GM23338 (cell line): ENCODE data around the gene MICAL3. TPM values are rescaled to one million over a fixed set of nuclear protein-coding genes. Genes with fewer than 3 reads are reported as not detected.

Experiments
- ATAC-seq: fragments of 200-7000 bp; cut with Tn5 transposase; 3 replicates; pipeline ENCODE4 v1.9.1; 2020
- DNase-seq: peaks from one replicate; pipeline ENCODE4 v3.0.0-alpha.2; 2015; ENCODE audit warnings: low spot score
- H2AFZ ChIP-seq: fragments of 200-600 bp; sonication (generic); 2 replicates; pipeline ENCODE4 v1.8.0; 2016; ENCODE audit warnings: antibody characterized with exemption, mild to moderate bottlenecking, moderate library complexity
- H3F3A ChIP-seq: fragments of 200-600 bp; sonication (generic); replicated peaks from 2 replicates; pipeline ENCODE4 v1.8.0; 2017; ENCODE audit warnings: antibody characterized with exemption, mixed run types, low read depth
- H3K27ac ChIP-seq: fragments of 200-600 bp; sonication (generic); 2 replicates; pipeline ENCODE4 v1.6.1; 2016; ENCODE audit warnings: low read depth
- H3K27me3 ChIP-seq: fragments of 200-600 bp; sonication (generic); 2 replicates; pipeline ENCODE4 v1.8.0; 2016; ENCODE audit warnings: mild to moderate bottlenecking, mixed run types, moderate library complexity; ENCODE audit not compliant: insufficient read depth
- H3K36me3 ChIP-seq: fragments of 200-600 bp; sonication (generic); 2 replicates; pipeline ENCODE4 v1.8.0; 2016; ENCODE audit warnings: mild to moderate bottlenecking; ENCODE audit not compliant: insufficient read depth
- H3K4me1 ChIP-seq: fragments of 200-600 bp; sonication (generic); 2 replicates; pipeline ENCODE4 v1.8.0; 2016; ENCODE audit warnings: mild to moderate bottlenecking, moderate library complexity; ENCODE audit not compliant: insufficient read depth
- H3K4me2 ChIP-seq: fragments of 200-600 bp; sonication (generic); 2 replicates; pipeline ENCODE4 v1.7.1; 2017; ENCODE audit warnings: mixed run types
- H3K4me3 ChIP-seq: fragments of 200-600 bp; sonication (generic); 2 replicates; pipeline ENCODE4 v1.6.1; 2016; ENCODE audit warnings: mixed run types
- H3K79me2 ChIP-seq: fragments of 200-600 bp; sonication (generic); replicated peaks from 2 replicates; pipeline ENCODE4 v1.8.0; 2017; ENCODE audit warnings: mild to moderate bottlenecking; ENCODE audit not compliant: insufficient read depth
- H3K9me2 ChIP-seq: fragments of 200-600 bp; sonication (generic); 2 replicates; pipeline ENCODE4 v1.8.0; 2017; ENCODE audit not compliant: insufficient read depth
- H4K20me1 ChIP-seq: fragments of 200-600 bp; sonication (generic); replicated peaks from 2 replicates; pipeline ENCODE4 v1.8.0; 2017; ENCODE audit warnings: mild to moderate bottlenecking; ENCODE audit not compliant: insufficient read depth
- H3K27ac Mint-ChIP-seq: 2 replicates; pipeline ENCODE4 v1.8.0; 2020; ENCODE audit warnings: inconsistent platforms, mild to moderate bottlenecking, moderate library complexity, mixed read lengths
- H3K27me3 Mint-ChIP-seq: 3 replicates; pipeline ENCODE4 v1.8.0; 2022; ENCODE audit warnings: low read depth, mild to moderate bottlenecking, moderate library complexity, mixed read lengths, inconsistent platforms; ENCODE audit not compliant: insufficient read depth, poor library complexity
- H3K36me3 Mint-ChIP-seq: 3 replicates; pipeline ENCODE4 v1.8.0; 2021; ENCODE audit warnings: low read depth, mild to moderate bottlenecking, inconsistent platforms, moderate library complexity, mixed read lengths
- H3K4me1 Mint-ChIP-seq: 3 replicates; pipeline ENCODE4 v1.8.0; 2020; ENCODE audit warnings: mild to moderate bottlenecking, inconsistent platforms, mixed read lengths
- H3K4me3 Mint-ChIP-seq: 3 replicates; pipeline ENCODE4 v1.8.0; 2021; ENCODE audit warnings: moderate library complexity, mild to moderate bottlenecking, inconsistent platforms, mixed read lengths
- H3K9me3 Mint-ChIP-seq: 3 replicates; pipeline ENCODE4 v1.8.0; 2020; ENCODE audit warnings: moderate library complexity, mild to moderate bottlenecking, inconsistent platforms, mixed read lengths
- CREB1 ChIP-seq: fragments of 250-450 bp; sonication (Bioruptor Pico); IDR thresholded peaks from 2 replicates; pipeline ENCODE4 v1.5.0; 2020; ENCODE audit warnings: low read depth, mild to moderate bottlenecking, moderate library complexity
- REST ChIP-seq: IDR thresholded peaks from one replicate; pipeline ENCODE4 v1.6.1; 2018; ENCODE audit warnings: antibody characterized with exemption; ENCODE audit not compliant: unreplicated experiment
- ZNF331 ChIP-seq: fragments of 250-450 bp; sonication (Bioruptor Pico); IDR thresholded peaks from 2 replicates; pipeline ENCODE4 v1.5.0; 2020; ENCODE audit warnings: low read depth, mild to moderate bottlenecking, moderate library complexity
- polyA plus RNA-seq: library from polyadenylated mRNA; unstranded; fragments of >200 nt; fragmentation: Nextera tagmentation; extraction: Ambion mirVana; gene quantifications from 2 replicates; pipeline ENCODE4 v1.2.1, GENCODE V29; 2016
- total RNA-seq: library from RNA; depleted of rRNA; stranded (reverse); fragments of >200 nt; shearing (Covaris generic); gene quantifications from 2 replicates; pipeline ENCODE4 v1.2.3, GENCODE V29; 2014
- TF ChIP-seq, protein P1 (sequence below): IDR thresholded peaks from 2 replicates; pipeline ENCODE4 v1.6.1; 2016; ENCODE audit warnings: antibody characterized with exemption
- TF ChIP-seq, protein P2 (sequence below): fragments of 250-450 bp; sonication (Bioruptor Pico); IDR thresholded peaks from 2 replicates; pipeline ENCODE4 v1.5.0; 2020; ENCODE audit warnings: mild to moderate bottlenecking, moderate library complexity
- TF ChIP-seq, protein P3 (sequence below), 2 experiments: fragments of 200-600 bp in 1 of 2; sonication (generic) in 1 of 2; conservative IDR thresholded peaks; 2 replicates each; pipeline versions ENCODE4 v1.5.1 to v1.6.1; 2016 to 2017; ENCODE audit warnings: antibody characterized with exemption in 2 of 2, low read depth in 2 of 2, mild to moderate bottlenecking in 2 of 2, moderate library complexity in 1 of 2

MICAL3 gene
- total and polyA plus RNA-seq, 2 experiments from 2014 or later, result 10.1 to 33.9 TPM

DNA sequence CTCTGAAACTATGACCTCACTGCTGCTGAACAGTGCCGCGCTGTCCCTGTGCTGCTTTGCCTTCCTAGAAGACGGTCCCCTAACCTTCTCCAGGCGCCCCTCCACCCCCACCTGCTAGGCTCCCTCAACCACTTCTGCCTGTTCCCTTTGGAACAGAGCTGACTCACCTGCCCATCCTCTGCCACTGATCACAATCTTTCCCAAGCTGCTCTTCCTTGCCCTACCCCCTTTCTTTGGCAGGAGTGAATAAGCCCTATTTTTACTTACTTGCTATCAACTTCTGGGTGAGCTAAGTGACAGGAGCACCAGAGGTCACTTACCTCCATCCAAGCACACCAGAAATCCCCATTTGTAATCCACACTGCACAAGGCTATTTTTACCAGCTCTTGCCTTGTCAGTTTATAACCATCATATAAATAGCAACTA, 134.1 kb downstream of the MICAL3 start:
- no peak overlapping the region for H3K4me2 ChIP-seq
- no peak for ATAC-seq
- H3K4me3 Mint-ChIP-seq, result no peak overlapping the region
- TF ChIP-seq, protein P1, sequence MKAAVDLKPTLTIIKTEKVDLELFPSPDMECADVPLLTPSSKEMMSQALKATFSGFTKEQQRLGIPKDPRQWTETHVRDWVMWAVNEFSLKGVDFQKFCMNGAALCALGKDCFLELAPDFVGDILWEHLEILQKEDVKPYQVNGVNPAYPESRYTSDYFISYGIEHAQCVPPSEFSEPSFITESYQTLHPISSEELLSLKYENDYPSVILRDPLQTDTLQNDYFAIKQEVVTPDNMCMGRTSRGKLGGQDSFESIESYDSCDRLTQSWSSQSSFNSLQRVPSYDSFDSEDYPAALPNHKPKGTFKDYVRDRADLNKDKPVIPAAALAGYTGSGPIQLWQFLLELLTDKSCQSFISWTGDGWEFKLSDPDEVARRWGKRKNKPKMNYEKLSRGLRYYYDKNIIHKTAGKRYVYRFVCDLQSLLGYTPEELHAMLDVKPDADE, result no peak
- TF ChIP-seq, protein P2, sequence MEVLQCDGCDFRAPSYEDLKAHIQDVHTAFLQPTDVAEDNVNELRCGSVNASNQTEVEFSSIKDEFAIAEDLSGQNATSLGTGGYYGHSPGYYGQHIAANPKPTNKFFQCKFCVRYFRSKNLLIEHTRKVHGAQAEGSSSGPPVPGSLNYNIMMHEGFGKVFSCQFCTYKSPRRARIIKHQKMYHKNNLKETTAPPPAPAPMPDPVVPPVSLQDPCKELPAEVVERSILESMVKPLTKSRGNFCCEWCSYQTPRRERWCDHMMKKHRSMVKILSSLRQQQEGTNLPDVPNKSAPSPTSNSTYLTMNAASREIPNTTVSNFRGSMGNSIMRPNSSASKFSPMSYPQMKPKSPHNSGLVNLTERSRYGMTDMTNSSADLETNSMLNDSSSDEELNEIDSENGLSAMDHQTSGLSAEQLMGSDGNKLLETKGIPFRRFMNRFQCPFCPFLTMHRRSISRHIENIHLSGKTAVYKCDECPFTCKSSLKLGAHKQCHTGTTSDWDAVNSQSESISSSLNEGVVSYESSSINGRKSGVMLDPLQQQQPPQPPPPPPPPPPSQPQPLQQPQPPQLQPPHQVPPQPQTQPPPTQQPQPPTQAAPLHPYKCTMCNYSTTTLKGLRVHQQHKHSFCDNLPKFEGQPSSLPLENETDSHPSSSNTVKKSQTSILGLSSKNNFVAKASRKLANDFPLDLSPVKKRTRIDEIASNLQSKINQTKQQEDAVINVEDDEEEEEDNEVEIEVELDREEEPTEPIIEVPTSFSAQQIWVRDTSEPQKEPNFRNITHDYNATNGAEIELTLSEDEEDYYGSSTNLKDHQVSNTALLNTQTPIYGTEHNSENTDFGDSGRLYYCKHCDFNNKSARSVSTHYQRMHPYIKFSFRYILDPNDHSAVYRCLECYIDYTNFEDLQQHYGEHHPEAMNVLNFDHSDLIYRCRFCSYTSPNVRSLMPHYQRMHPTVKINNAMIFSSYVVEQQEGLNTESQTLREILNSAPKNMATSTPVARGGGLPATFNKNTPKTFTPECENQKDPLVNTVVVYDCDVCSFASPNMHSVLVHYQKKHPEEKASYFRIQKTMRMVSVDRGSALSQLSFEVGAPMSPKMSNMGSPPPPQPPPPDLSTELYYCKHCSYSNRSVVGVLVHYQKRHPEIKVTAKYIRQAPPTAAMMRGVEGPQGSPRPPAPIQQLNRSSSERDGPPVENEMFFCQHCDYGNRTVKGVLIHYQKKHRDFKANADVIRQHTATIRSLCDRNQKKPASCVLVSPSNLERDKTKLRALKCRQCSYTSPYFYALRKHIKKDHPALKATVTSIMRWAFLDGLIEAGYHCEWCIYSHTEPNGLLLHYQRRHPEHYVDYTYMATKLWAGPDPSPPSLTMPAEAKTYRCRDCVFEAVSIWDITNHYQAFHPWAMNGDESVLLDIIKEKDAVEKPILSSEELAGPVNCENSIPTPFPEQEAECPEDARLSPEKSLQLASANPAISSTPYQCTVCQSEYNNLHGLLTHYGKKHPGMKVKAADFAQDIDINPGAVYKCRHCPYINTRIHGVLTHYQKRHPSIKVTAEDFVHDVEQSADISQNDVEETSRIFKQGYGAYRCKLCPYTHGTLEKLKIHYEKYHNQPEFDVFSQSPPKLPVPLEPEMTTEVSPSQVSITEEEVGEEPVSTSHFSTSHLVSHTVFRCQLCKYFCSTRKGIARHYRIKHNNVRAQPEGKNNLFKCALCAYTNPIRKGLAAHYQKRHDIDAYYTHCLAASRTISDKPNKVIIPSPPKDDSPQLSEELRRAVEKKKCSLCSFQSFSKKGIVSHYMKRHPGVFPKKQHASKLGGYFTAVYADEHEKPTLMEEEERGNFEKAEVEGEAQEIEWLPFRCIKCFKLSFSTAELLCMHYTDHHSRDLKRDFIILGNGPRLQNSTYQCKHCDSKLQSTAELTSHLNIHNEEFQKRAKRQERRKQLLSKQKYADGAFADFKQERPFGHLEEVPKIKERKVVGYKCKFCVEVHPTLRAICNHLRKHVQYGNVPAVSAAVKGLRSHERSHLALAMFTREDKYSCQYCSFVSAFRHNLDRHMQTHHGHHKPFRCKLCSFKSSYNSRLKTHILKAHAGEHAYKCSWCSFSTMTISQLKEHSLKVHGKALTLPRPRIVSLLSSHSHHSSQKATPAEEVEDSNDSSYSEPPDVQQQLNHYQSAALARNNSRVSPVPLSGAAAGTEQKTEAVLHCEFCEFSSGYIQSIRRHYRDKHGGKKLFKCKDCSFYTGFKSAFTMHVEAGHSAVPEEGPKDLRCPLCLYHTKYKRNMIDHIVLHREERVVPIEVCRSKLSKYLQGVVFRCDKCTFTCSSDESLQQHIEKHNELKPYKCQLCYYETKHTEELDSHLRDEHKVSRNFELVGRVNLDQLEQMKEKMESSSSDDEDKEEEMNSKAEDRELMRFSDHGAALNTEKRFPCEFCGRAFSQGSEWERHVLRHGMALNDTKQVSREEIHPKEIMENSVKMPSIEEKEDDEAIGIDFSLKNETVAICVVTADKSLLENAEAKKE (CRISPR knock-in tag), result no peak
- TF ChIP-seq CREB1 (CRISPR knock-in tag), result no peak
- TF ChIP-seq ZNF331 (CRISPR knock-in tag), result no peak
- peaks cover 36% of the 10 kb centered on the region for H3K36me3 Mint-ChIP-seq
- no peaks in the 10 kb centered on the region for H3K4me1 Mint-ChIP-seq
- 0 out of 2 replicates have a peak, but pooled peaks cover 11% of the 10 kb centered on the region for H3F3A ChIP-seq
- H3K36me3 ChIP-seq, result no peaks in the 10 kb centered on the region; the same call in 1 of the 2 replicates
- H3K9me2 ChIP-seq, result no peaks in the 10 kb centered on the region
- DNase-seq, result no peak
- H3K27me3 ChIP-seq, result no peaks in the 10 kb centered on the region
- H3K27me3 Mint-ChIP-seq, result peaks cover 2% of the 10 kb centered on the region
- peaks cover 26% of the 10 kb centered on the region for H4K20me1 ChIP-seq
- H3K79me2 ChIP-seq, result no peaks in the 10 kb centered on the region
- H3K27ac ChIP-seq, result no peak overlapping the region
- H3K27ac Mint-ChIP-seq, result no peak overlapping the region
- H2AFZ ChIP-seq, result no peak overlapping the region
- H3K9me3 Mint-ChIP-seq, result no peaks in the 10 kb centered on the region
- H3K4me3 ChIP-seq, result no peak overlapping the region
- H3K4me1 ChIP-seq, result no peaks in the 10 kb centered on the region

GRCh38 chr22:17888855-17889254, 135.5 kb downstream of the MICAL3 start:
- Histone ChIP-seq H3K9me2 (no peaks in the 10 kb centered on the region), H3K27me3 (no peaks in the 10 kb centered on the region), H3K36me3 (no peaks in the 10 kb centered on the region; the same call in 1 of the 2 replicates), H3K79me2 (no peaks in the 10 kb centered on the region), H2AFZ (no peak overlapping the region), H3K27ac (0 out of 2 replicates have a peak overlapping the region, but pooled peaks have one; percentile 42), H3F3A (0 out of 2 replicates have a peak, but pooled peaks cover 11% of the 10 kb centered on the region), H4K20me1 (peaks cover 39% of the 10 kb centered on the region), H3K4me1 (no peaks in the 10 kb centered on the region), H3K4me2 (no peak overlapping the region), H3K4me3 (no peak overlapping the region)
- peak; percentile 94 for ATAC-seq
- peaks cover 4% of the 10 kb centered on the region for H3K27me3 Mint-ChIP-seq
- no peaks in the 10 kb centered on the region for H3K9me3 Mint-ChIP-seq
- H3K4me3 Mint-ChIP-seq, result no peak overlapping the region
- peaks cover 31% of the 10 kb centered on the region for H3K36me3 Mint-ChIP-seq
- no peak for TF ChIP-seq REST
- TF ChIP-seq, protein P3, sequence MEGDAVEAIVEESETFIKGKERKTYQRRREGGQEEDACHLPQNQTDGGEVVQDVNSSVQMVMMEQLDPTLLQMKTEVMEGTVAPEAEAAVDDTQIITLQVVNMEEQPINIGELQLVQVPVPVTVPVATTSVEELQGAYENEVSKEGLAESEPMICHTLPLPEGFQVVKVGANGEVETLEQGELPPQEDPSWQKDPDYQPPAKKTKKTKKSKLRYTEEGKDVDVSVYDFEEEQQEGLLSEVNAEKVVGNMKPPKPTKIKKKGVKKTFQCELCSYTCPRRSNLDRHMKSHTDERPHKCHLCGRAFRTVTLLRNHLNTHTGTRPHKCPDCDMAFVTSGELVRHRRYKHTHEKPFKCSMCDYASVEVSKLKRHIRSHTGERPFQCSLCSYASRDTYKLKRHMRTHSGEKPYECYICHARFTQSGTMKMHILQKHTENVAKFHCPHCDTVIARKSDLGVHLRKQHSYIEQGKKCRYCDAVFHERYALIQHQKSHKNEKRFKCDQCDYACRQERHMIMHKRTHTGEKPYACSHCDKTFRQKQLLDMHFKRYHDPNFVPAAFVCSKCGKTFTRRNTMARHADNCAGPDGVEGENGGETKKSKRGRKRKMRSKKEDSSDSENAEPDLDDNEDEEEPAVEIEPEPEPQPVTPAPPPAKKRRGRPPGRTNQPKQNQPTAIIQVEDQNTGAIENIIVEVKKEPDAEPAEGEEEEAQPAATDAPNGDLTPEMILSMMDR (conservative IDR thresholded peaks at IDR 0.05; ENCODE audit: low read depth in 2 of 2), result peak; percentile 43 to 51
- no peak overlapping the region for H3K27ac Mint-ChIP-seq
- H3K4me1 Mint-ChIP-seq, result no peaks in the 10 kb centered on the region
- DNase-seq, result peak; percentile 80
